Body of pancreas (tissue), 4 donors: ENCODE measurements around the gene IMMP1L.

Experiments
- POLR2A ChIP-seq, 3 donors: fragments of 450-650 bp; IDR thresholded peaks; one replicate each; pipeline ENCODE4 v1.6.1; 2016; ENCODE audit warnings: antibody characterized with exemption in 3 of 3, mild to moderate bottlenecking in 2 of 3
- TF ChIP-seq, protein P1 (sequence below), 7 experiments: fragments of 450-650 bp in 4 of 7; fragments of 200-600 bp in 3 of 7; sonication (generic) in 3 of 7; IDR thresholded peaks; one replicate each; pipeline ENCODE4 v1.5.1; 2016 to 2019; ENCODE audit warnings: antibody characterized with exemption in 7 of 7

DNA sequence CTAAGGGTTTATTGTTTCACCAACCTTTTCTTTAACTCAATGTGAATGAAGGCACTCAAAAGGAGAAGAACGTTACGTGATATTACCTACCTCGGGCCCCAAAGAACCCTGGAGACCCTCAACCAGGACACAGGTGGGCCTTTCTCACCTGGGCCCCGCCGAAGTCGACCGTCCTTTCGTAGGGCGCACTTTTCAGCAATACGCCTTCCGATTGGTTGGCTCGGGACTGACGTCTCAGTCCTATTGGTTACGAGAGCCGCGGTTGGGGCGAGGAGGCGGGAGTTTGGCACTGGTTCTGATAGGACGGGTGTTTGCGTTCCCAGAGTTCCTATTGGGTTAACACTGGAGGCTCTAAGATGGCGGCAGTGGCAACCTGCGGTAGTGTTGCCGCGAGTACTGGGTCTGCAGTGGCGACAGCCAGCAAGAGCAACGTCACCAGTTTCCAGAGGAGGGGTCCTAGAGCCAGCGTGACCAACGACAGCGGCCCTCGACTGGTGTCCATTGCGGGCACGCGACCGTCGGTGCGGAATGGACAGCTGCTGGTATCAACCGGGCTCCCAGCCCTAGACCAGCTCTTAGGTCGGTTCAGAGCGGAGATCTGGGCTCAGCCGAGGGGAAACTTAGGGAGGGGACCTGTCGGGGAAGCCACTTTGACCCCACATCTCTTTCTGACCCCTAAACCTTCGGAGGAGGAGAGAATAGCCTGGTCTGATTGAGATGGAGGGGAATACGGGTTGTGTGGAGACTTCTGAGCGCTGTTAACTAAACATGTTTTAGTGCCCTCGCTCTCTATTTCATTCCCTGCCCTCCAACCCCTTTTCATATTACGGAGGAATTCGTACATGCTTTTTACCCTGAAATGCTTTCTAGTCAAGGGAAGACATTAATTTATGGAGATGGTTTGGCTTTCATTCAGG, at the start of gene IMMP1L, which contains the start of gene ELP4:
- TF ChIP-seq, protein P1, sequence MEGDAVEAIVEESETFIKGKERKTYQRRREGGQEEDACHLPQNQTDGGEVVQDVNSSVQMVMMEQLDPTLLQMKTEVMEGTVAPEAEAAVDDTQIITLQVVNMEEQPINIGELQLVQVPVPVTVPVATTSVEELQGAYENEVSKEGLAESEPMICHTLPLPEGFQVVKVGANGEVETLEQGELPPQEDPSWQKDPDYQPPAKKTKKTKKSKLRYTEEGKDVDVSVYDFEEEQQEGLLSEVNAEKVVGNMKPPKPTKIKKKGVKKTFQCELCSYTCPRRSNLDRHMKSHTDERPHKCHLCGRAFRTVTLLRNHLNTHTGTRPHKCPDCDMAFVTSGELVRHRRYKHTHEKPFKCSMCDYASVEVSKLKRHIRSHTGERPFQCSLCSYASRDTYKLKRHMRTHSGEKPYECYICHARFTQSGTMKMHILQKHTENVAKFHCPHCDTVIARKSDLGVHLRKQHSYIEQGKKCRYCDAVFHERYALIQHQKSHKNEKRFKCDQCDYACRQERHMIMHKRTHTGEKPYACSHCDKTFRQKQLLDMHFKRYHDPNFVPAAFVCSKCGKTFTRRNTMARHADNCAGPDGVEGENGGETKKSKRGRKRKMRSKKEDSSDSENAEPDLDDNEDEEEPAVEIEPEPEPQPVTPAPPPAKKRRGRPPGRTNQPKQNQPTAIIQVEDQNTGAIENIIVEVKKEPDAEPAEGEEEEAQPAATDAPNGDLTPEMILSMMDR (IDR thresholded peaks at IDR 0.05): no peak
- peak; percentile 76 to 93 (median 86) for TF ChIP-seq POLR2A (IDR thresholded peaks at IDR 0.05)
